ENCODE data around the gene SEC14L6.

The SEC14L6 gene

GRCh38 chr22:30474683-30475424 is 71.7 kb downstream of the SEC14L6 start:
- Histone ChIP-seq H3F3A (ENCODE audit: control insufficient read depth, insufficient read depth) (no peaks in the 10 kb centered on the region), H3K4me3 (ENCODE audit: low read length) (no peak overlapping the region), H3K9me2 (replicated peaks; ENCODE audit: control insufficient read depth, low read length) (no peaks in the 10 kb centered on the region), H3K27ac (ENCODE audit: low read depth, low read length) (no peak overlapping the region), H3K36me3 (ENCODE audit: control insufficient read depth, low read length) (no peaks in the 10 kb centered on the region), H4K20me1 (ENCODE audit: control insufficient read depth, insufficient read depth, low read depth, low read length) (no peaks in the 10 kb centered on the region), H3K27me3 (ENCODE audit: control insufficient read depth, low read length) (peaks cover 2% of the 10 kb centered on the region; the same call in 1 of the 2 replicates), H3K4me2 (ENCODE audit: low read length) (no peak overlapping the region), H3K4me1 (ENCODE audit: control insufficient read depth, low read length) (no peaks in the 10 kb centered on the region), H3K79me2 (ENCODE audit: control insufficient read depth, low read length) (no peaks in the 10 kb centered on the region), H3K9me3 (ENCODE audit: control insufficient read depth, insufficient read depth, low read length) (no peaks in the 10 kb centered on the region)
- no peak for TF ChIP-seq EZH2phosphoT487 (IDR thresholded peaks at IDR 0.05; ENCODE audit: borderline replicate concordance, low read length)
- TF ChIP-seq, protein P1, sequence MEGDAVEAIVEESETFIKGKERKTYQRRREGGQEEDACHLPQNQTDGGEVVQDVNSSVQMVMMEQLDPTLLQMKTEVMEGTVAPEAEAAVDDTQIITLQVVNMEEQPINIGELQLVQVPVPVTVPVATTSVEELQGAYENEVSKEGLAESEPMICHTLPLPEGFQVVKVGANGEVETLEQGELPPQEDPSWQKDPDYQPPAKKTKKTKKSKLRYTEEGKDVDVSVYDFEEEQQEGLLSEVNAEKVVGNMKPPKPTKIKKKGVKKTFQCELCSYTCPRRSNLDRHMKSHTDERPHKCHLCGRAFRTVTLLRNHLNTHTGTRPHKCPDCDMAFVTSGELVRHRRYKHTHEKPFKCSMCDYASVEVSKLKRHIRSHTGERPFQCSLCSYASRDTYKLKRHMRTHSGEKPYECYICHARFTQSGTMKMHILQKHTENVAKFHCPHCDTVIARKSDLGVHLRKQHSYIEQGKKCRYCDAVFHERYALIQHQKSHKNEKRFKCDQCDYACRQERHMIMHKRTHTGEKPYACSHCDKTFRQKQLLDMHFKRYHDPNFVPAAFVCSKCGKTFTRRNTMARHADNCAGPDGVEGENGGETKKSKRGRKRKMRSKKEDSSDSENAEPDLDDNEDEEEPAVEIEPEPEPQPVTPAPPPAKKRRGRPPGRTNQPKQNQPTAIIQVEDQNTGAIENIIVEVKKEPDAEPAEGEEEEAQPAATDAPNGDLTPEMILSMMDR (IDR thresholded peaks at IDR 0.05; ENCODE audit: low read depth, low read length, poor library complexity, severe bottlenecking), result no peak

GRCh38 chr22:30474121-30474520 is 72.4 kb downstream of the SEC14L6 start:
- no peaks in the 10 kb centered on the region for H3F3A ChIP-seq (ENCODE audit: control insufficient read depth, insufficient read depth)
- TF ChIP-seq EZH2phosphoT487 (IDR thresholded peaks at IDR 0.05; ENCODE audit: borderline replicate concordance, low read length), result no peak
- TF ChIP-seq, protein P1 (IDR thresholded peaks at IDR 0.05; ENCODE audit: low read depth, low read length, poor library complexity, severe bottlenecking), result no peak
- no peaks in the 10 kb centered on the region for H4K20me1 ChIP-seq (ENCODE audit: control insufficient read depth, insufficient read depth, low read depth, low read length)
- H3K4me2 ChIP-seq (ENCODE audit: low read length), result no peak overlapping the region
- no peaks in the 10 kb centered on the region for H3K36me3 ChIP-seq (ENCODE audit: control insufficient read depth, low read length)
- no peaks in the 10 kb centered on the region for H3K4me1 ChIP-seq (ENCODE audit: control insufficient read depth, low read length)
- H3K27ac ChIP-seq (ENCODE audit: low read depth, low read length), result no peak overlapping the region
- H3K4me3 ChIP-seq (ENCODE audit: low read length), result no peak overlapping the region
- H3K27me3 ChIP-seq (ENCODE audit: control insufficient read depth, low read length), result peaks cover 2% of the 10 kb centered on the region; the same call in 1 of the 2 replicates
- H3K79me2 ChIP-seq (ENCODE audit: control insufficient read depth, low read length), result no peaks in the 10 kb centered on the region
- H3K9me3 ChIP-seq (ENCODE audit: control insufficient read depth, insufficient read depth, low read length), result no peaks in the 10 kb centered on the region
- H3K9me2 ChIP-seq (replicated peaks; ENCODE audit: control insufficient read depth, low read length), result no peaks in the 10 kb centered on the region

GRCh38 chr22:30472994-30473720 is 73.4 kb downstream of the SEC14L6 start:
- H3K27ac ChIP-seq (ENCODE audit: low read depth, low read length), result no peak overlapping the region
- no peak overlapping the region for H3K4me2 ChIP-seq (ENCODE audit: low read length)
- H3K36me3 ChIP-seq (ENCODE audit: control insufficient read depth, low read length), result no peaks in the 10 kb centered on the region

More at GRCh38 chr22:30472994-30473720, 73.4 kb downstream of the SEC14L6 start:
- no peaks in the 10 kb centered on the region; the same call in 1 of the 2 replicates for H3K27me3 ChIP-seq (ENCODE audit: control insufficient read depth, low read length)
- H4K20me1 ChIP-seq (ENCODE audit: control insufficient read depth, insufficient read depth, low read depth, low read length), result no peaks in the 10 kb centered on the region
- H3K9me2 ChIP-seq (replicated peaks; ENCODE audit: control insufficient read depth, low read length), result no peaks in the 10 kb centered on the region
- no peaks in the 10 kb centered on the region for H3K79me2 ChIP-seq (ENCODE audit: control insufficient read depth, low read length)
- H3F3A ChIP-seq (ENCODE audit: control insufficient read depth, insufficient read depth), result no peaks in the 10 kb centered on the region
- H3K4me1 ChIP-seq (ENCODE audit: control insufficient read depth, low read length), result no peaks in the 10 kb centered on the region
- no peak for TF ChIP-seq EZH2phosphoT487 (IDR thresholded peaks at IDR 0.05; ENCODE audit: borderline replicate concordance, low read length)
- TF ChIP-seq, protein P1 (IDR thresholded peaks at IDR 0.05; ENCODE audit: low read depth, low read length, poor library complexity, severe bottlenecking), result no peak
- H3K9me3 ChIP-seq (ENCODE audit: control insufficient read depth, insufficient read depth, low read length), result no peaks in the 10 kb centered on the region
- H3K4me3 ChIP-seq (ENCODE audit: low read length), result no peak overlapping the region

Measured in DOHH2 (cell line).